GM21723 (cell line): ENCODE results near the gene HCFC2.
"Not testable (repeated sequence)": the region's sequence is repeated elsewhere in the genome, so short reads cannot be mapped to it uniquely, and the experiment has no call there.

Experiments
- ATAC-seq: cut with Tn5 transposase; IDR thresholded peaks from one replicate; pipeline ENCODE4 v1.9.1; 2021; ENCODE audit warnings: mild to moderate bottlenecking, moderate library complexity; ENCODE audit not compliant: unreplicated experiment

The HCFC2 gene

DNA sequence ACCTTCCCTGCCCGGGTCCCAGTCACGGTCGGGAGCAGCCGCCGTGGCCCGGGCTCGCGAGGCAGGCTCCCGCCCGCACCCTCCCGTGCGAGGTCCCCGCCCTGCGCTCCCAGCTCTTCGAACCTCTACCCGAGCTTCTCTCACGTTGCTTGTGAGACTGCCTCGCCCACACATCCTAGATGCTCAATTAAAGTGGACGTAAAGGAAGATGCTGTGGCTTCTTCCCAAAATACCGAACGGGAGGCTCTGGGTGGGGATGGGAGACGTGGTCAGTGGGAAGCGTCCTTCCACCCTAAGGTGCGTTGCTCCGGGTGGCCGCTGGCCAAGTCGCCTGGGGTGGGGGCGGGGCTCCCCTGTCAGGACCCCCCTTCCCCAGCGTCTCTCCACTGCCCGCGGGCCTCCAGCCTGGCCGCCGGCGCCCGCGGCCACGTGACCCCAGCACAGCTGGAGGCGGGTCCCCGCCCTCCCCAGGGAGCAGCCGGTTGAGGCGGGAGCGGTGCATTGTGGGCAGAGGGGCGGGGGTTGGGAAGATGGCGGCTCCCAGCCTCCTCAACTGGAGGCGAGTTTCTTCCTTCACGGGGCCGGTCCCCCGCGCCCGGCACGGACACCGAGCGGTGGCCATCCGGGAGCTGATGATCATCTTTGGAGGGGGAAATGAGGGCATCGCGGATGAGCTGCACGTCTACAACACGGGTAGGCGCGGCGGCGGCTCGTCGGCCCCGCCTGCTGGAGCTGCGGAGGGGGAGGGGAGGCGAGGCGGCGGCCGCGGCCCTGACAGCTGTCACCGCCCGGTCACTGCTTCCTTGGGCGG lies at the start of gene HCFC2:
Gene HCFC2 (plus strand): TSS at position 501 of the 811 bp plus-strand sequence. CDS start 30 bp downstream, at position 531.
- peak; percentile 85 for ATAC-seq

DNA sequence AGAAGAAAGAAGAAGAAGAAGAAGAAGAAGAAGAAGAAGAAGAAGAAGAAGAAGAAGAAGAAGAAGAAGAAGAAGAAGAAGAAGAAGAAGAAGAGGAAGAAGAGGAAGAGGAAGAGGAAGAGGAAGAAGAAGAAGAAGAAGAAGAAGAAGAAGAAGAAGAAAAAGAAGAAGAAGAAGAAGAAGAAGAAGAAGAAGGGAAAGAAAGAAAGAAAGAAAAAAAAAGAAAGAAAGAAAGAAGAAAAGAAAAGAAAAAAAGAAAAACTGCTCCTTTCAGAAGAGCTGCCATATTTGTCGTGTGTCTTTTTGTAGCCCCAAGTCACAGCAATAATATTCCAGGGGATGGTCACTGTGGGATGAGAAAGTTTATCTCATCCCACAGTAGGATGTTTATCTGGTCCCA lies 42.5 kb upstream of the HCFC2 start:
- ATAC-seq = not testable (repeated sequence)

DNA sequence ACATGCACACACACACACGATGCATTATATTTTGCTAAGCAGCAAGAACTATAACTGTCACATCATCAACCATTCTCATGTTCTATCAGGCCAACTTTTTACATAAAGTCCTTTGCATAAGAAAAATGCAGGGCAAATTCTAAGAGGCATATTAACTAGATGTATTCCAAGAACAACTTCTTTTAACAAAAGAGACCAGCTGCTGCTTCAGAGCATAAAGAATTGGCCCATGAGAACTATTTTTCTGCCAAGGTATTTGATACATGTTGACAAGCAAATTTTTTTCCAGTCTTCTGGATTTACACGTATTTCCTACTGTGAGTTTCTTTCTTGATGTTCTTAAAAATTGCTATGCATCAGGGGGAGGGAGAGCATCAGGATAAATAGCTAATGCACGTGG lies 41.5 kb upstream of the HCFC2 start:
- ATAC-seq = no peak

GRCh38 chr12:104023710-104024109 lies 40.6 kb upstream of the HCFC2 start:
- no peak for ATAC-seq

- no peak for ATAC-seq
Observed at GRCh38 chr12:104024348-104024747, 40.0 kb upstream of the HCFC2 start.

DNA sequence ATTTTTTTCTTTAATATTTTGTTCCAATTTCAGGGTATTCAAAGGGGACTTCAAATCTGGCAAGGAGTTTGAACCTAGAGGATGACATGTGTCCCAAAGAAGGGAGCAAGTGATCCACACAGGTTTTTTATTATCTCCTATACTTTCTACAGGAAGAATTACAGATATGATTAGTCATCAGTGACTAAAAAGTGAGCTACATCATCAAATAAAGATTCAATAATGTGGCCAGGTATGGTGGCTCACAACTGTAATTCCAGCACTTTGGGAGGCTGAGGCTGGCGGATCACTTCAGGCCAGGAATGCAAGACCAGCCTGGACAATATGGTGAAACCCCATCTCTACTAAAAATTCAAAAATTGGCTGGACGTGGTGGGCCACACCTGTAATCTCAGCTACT lies 38.6 kb upstream of the HCFC2 start:
- no peak for ATAC-seq

GRCh38 chr12:104026841-104027599 lies 37.3 kb upstream of the HCFC2 start:
- ATAC-seq = no peak

DNA sequence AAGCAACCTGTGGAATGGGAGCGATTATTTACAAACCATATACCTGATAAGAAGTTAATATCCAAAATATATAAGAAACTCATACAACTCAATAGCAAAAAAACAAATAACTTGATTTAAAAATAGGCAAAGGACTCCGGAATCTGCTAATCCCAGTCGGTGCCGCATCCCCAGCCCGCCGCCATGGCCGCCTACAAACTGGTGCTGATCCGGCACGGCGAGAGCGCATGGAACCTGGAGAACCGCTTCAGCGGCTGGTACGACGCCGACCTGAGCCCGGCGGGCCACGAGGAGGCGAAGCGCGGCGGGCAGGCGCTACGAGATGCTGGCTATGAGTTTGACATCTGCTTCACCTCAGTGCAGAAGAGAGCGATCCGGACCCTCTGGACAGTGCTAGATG lies 33.7 kb upstream of the HCFC2 start:
- not testable (repeated sequence) for ATAC-seq

- ATAC-seq = not testable (repeated sequence)
Observed at GRCh38 chr12:104036143-104036542, 28.2 kb upstream of the HCFC2 start.

DNA sequence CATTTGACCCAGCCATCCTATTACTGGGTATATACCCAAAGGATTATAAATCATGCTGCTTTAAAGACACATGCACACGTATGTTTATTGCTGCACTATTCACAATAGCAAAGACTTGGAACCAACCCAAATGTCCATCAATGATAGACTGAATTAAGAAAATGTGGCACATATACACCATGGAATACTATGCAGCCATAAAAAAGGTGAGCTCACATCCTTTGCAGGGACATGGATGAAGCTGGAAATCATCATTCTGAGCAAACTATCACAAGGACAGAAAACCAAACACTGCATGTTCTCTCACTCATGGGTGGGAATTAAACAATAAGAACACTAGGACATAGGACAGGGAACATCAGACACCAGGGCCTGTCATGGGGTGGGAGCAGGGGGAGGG lies 24.6 kb upstream of the HCFC2 start:
- ATAC-seq = not testable (repeated sequence)

DNA sequence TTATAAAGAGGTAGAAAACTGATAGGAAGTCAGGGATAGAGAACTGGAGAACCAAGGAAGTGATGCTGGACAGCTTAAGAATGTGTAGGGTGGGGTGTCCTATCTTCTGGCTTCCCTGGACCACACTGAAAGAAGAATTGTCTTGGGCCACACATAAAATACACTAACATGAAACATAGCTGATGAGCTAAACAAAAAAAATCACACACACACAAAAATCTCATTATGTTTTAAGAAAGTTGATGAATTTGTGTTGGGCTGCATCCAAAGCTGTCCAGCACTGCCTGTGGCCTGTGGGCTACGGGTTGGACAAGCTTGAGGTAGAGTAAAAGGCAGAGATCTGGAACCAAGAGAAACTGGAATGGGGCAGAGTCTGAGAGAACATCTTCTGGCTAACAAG lies 21.8 kb upstream of the HCFC2 start:
- ATAC-seq = no peak

DNA sequence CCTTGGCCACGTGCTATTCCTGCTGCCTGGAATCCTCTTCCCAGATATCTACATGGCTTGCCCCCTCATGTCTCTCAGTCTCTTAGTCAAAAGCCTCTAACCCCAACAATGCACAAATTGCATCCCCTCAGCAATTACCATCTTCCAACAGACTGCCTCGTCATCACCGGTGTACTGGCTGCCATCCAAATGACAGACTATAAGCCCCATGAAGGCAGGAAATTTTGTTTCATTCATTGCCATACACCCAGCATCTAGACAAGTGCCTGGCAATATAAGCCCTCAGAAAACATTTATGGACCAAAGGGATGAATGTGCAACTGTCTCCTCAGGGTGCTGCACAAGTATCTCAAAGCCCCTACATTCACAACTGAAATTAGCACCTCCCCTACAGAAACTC lies 20.2 kb upstream of the HCFC2 start:
- no peak for ATAC-seq

GRCh38 chr12:104046306-104046705 lies 18.0 kb upstream of the HCFC2 start:
- no peak for ATAC-seq

DNA sequence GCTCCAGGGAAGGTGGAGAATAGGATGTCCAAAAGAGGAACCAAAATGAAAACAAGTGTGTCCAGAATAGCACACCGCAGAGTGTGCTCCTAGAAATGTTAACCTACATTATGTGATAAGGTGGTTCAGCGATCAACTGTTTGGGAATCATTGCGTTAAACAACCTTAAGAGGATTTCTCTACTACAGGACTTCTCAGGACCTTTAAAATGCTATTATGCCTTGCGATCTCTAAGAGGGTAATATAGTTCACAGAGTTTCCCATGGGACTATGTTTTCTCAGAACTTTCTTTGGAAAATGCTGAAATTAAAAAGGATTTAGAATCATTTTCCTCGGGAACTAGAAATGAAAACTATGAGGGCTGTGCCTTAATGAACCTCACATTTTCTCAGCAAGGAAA lies 16.2 kb upstream of the HCFC2 start:
- no peak for ATAC-seq

DNA sequence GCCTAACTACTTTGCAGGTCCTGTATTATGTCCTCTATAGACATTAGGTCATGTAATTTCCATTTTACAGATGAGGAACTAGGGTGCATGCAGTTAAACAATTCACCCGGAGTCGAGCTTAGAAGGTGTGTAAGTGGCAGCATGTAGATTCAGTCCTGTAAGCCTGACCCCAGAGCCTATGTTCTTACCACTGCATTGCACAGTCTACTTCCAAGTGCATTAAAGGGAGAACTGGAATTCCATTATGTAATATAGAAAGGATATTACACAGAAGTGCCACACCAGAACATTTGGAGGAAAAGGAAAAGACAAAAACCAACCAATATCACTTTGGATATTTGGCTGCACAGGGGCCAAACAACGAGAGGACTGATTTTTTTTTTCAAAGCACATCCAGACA lies 15.5 kb upstream of the HCFC2 start:
- ATAC-seq = no peak

- no peak for ATAC-seq
Observed at GRCh38 chr12:104049278-104049902, 14.9 kb upstream of the HCFC2 start.

DNA sequence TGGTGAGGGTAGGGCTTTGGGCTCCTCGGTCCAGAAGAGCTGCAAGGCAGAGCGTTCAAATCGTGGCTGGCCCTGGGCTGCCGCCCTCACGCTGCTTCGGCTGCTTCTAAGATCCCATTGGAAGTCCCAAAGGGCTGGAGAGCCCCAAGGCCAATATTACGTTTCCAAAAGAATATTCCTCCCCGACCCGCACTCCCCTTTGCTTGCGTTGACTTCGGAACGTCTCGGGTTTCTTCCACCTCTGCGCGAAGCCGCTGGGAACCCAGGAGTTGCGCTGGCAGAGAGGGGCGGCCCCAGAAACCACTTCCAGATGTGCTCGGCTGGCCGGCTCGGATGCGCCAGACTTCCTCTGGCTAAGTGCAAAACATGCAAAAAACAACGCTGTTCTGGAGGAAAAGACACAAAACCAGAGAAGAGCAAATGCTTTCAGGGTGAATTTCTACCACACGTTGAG lies 14.4 kb upstream of the HCFC2 start, which contains the start of gene GLT8D2:
Gene GLT8D2 (minus strand): TSS at position 285 of the 454 bp plus-strand sequence. CDS start 30,539 bp downstream, outside the sequence.
- ATAC-seq = no peak

- ATAC-seq = no peak
Observed at GRCh38 chr12:104050436-104050835, 13.9 kb upstream of the HCFC2 start.

DNA sequence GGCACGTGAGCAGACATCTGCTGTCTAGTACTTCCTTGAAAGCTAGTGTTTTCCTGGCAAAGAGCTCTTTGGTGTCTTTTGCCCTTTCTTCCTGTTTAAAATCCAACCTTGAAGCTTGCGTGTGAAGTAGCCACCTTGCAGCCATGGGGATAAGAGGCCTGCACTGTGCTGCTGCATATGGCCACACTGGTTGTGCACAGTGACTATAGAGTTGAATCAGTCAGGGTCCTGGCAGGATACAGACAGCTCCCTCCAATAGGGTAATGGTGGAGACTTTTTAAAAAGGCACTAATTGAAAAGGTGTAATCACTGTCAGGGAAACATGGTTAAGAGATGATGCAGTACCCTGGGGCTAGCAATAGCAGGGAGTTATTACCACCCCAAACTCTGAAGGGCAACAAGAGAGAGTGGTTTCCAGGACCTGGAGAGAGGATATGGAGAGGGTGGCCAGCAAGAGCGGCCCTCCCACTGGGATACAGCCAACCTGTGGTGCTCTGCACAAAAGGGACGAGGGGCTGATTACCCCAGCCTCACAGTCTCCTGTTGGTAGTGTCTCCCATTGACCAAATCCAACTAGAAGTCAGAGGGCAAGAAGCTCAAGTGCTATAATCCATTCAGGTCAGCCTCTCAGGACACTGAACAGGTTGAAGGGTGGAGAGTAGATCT lies 9.5 kb upstream of the HCFC2 start:
- no peak for ATAC-seq

DNA sequence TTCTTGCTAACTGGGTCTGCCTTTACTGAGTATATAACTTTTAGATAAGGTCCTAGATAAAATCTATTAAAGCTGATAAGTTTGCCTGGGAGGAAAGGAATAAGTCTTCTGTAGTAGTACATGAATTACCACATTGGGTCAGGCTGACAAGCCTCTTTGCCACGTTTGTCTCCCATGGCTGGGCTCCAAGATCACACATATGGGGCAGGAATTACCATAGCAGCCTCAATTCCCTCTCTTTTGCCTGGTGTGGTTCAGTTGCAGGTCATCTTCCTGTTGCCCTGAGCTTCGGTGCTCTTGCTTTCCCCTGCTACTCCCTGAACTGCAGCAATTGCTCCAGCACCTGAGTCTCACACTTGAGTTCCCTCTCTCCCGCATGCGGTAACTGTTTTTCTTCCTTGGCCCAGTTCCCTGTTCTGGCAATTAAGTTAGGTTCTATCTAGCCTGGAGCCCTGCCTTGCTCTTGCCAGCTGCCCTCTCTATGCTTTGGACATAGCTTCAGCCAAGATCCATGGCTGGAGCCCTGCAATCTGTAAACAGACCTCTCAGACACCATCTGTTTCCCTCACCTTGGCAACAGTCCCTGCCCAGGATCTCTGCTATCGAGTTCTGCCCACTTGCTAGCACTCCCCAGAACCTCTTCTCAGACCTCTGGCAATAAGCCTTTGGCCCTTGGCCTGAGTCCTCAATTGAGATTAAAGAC lies 8.5 kb upstream of the HCFC2 start:
- ATAC-seq = no peak
